Stimulated activated CD4-positive, alpha-beta T cell treated with anti-CD3 and anti-CD28 coated beads, TNF-alpha, amount 100 ng/mL, for 4 hours (primary cell): ENCODE data around the gene AQP9.
"Not testable (repeated sequence)": the region's sequence is repeated elsewhere in the genome, so short reads cannot be mapped to it uniquely, and the experiment has no call there.

Experiments used
- DNase-seq, 3 experiments: peaks; one replicate each; pipeline ENCODE4 v3.0.0-alpha.2; 2020; ENCODE audit warnings: low read depth in 3 of 3

The AQP9 gene, protein sequence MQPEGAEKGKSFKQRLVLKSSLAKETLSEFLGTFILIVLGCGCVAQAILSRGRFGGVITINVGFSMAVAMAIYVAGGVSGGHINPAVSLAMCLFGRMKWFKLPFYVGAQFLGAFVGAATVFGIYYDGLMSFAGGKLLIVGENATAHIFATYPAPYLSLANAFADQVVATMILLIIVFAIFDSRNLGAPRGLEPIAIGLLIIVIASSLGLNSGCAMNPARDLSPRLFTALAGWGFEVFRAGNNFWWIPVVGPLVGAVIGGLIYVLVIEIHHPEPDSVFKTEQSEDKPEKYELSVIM

DNA sequence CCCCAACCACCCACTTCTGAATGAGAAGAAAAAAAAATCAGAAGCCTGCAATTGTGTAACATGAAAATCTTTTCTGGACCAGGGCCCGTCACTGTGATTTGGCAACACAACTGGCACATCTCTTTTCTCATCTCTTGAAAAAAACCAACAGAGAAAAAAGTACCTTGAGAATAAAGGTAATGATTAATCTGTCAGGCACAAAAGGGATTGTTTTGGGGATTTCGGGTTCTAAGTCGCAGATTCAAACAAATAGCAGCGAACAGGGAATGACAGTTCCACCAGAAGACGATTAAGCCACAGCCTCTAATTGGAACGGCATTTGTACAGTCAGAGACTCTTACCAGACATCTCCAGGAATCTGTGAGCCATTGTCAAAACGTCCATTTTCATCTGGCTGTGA is at the start of gene AQP9:
Gene AQP9, plus strand, starts transcription at position 276 of the 400 bp plus-strand sequence. CDS start 185 bp downstream, outside the sequence.
- DNase-seq: no peak

DNA sequence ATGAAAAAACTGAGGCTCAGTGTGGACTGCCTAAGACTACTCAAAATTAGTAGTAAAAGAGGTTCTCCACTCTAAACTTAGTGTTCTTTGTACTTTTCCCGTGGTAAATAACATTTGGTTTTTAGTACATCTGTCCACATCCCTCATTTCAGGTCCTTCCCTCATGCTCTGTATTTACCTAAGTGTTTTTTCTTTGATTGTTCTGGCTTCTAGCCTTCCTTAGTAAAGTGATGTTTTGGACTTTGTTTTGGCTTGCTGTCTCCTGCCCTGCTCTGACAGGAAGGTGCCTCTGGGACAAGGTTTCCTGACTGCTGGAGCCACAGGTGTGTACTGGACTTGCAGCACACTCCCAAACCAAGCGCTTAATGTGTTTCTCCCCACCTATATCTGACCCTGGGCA is 42.8 kb upstream of the AQP9 start:
- DNase-seq: no peak

DNA sequence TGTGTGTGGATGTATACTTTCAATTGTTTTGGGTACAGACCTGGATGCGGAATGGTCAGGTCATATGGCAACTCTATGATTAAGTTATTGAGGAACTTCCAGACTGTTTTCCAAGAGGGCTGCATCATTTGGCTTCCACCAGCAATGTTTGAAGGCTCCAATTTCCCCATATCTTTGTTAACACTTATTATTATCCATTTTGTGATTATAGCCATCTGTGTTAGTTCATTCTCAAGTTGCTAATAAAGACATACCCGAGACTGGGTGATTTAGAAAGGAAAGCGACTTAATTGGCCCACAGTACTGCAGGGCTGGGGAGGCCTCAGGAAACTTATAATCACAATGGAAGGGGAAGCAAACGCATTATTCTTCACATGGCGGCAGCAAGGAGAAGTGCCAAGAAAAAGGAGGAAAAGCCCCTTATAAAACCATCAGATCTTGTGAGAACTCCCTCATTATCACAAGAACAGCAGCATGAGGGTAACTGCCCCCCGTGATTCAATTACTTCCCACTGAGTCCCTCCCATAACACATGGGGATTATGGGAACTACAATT is 41.6 kb upstream of the AQP9 start:
- no peak for DNase-seq

DNA sequence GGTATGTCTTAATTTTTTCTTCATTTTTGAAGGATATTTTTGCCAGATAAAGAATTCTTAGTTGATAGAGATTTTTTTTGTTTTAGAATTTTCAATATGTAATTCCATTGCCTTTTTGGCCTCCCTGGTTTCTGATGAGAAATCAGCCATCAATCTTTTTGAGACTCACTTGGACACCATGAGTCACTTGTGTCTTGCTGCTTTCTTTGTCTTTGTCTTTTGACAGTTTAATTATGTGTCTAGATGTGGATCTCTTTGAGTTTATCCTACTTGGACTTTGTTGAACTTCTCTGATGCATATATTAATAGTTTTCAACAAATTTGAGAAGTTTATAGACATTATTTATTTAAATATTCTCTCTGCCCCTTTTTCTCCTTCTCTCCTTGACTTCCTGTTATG is 34.7 kb upstream of the AQP9 start:
- no peak for DNase-seq

DNA sequence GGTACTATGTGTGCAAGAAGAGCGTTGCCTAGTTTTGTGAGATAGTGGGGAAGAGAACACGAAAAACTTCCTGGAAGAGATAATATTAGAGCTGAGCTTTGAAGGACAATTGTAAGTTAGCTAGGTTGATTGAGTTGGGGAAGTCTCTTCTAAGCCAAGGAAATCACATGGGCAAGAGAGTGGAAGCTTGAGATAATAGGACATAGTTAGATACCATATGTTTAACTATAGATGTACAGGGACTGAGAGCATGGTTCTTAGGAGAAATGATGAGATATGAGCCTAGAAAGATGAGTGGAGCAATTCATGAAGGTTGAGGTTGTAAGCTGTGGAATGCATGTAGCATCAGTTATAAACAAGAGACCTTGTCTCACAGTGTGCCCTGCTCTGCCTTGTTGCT is 30.1 kb upstream of the AQP9 start:
- no peak for DNase-seq

DNA sequence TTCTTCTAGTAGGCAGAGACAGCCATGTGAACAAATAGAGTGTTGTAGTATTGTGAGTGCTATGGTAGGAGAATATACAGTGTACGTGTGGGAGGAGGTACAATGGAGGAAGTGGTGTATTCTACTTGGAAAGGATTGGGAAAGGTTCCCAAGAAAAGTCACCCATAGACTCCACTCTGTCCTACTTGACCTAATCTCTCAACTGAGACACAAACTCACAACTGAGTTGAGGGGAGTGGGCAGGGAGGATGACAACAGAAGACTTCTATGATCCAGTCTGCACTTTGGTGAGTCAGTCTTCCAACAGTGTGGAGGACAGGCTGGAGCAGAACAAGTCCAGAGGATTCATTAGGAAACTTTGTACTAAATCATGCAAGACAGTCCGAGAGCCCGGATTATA is 28.8 kb upstream of the AQP9 start:
- no peak for DNase-seq

DNA sequence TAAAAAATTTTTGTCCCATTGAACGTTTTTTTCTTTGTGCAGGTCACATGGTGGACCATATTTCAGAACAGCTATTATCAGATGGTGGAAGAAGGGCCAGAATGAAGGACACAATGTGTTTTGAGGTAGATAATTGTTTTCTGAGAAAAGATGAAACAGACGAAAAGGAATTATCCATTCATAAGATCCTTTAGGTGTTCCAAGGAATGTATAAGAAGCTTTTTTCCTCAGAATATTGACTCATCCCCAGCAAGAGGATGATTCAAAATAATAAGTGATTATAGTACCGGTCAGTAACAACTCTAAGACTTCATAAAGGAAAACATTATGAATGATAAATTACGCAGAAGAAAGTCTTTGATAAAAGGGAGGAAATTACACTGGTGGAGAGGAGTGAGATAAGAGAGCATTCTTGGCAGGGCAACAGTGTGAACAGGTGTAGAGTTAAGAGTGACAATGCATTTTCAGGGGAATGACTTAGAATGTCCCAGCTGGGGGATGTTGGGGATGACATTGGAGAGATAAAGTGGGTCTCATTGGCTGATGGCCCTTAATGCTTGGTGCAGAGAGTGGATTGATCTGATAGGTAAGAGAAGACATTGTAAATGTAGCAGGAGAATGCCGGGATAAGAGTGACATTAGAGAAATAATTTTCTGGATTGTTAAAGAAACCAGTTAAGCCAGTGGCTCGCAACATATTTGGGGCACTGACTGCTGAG is 27.0 kb upstream of the AQP9 start:
- no peak for DNase-seq

DNA sequence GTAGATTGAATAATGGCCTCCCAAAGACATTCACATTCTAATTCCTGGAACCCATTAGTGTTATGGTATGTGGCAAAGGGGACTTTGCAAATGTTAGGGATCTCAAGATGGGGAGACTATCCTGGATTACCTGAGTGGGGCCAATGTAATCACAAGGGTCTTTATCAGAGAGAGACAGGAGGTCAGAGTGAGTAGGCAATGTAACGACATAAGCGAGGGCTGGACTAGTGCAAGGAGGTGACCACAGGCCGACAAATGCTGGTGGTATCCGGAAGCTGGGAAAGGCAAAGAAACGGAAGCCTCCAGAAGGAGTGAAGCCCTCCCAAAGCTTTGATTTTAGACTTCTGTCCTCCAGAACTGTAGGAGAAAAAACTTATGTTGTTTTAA is 26.5 kb upstream of the AQP9 start:
- DNase-seq: no peak

DNA sequence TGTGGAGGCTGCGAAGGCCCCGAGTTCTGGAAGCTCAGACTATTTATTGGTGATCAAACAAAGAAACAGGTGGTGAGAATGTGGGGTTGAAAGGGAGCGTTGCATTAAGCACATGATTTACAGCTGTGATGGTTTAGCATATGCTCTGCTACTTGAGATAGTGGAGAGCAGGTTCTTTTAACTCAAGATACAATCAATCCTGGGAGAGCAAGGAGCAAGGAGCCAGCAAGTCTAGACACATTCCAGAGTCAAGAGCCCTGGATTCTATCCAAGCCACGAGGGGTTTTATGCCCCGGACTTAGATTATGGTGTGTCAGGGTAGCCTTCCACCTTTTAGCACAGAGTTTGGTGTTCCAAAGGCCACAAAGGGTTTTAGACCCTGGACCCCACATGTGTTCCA is 24.8 kb upstream of the AQP9 start:
- not testable (repeated sequence) for DNase-seq

DNA sequence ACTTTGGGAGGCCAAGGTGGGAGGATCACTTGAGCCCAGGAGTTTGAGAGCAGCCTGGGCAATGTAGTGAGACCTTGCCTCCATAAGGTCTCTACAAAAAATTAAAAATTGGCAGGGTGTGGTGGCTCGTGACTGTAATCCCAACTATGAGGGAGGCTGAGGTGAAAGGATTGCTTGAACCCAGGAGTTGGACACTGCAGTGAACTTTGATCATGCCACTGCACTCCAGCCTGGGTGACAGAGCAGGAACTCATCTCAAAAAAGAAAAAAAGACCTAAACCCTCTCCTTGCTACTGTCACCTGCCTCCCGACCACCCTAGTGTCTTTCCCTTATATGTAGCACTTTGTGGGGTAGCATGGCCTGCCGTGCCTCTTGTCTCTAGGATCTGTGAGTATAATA is 23.8 kb upstream of the AQP9 start:
- no peak for DNase-seq

DNA sequence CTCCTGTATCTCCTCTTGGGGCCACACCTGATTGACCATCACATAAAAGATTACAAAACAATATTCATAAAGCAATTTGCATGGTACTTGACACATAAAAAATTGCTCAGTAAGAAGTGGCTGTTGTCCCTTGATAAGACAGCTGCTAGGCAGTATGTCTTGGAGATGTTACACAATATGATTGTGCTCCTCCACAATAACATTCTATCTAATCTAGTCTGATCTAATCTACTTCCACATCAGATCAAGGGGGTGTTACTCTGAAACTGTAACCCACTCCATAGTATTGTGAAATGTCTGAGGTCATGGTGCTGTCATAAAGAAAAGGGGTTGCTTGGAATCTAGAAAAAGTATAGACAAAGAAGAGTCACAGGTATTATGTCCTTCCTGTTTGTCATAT is 23.4 kb upstream of the AQP9 start:
- no peak for DNase-seq

DNA sequence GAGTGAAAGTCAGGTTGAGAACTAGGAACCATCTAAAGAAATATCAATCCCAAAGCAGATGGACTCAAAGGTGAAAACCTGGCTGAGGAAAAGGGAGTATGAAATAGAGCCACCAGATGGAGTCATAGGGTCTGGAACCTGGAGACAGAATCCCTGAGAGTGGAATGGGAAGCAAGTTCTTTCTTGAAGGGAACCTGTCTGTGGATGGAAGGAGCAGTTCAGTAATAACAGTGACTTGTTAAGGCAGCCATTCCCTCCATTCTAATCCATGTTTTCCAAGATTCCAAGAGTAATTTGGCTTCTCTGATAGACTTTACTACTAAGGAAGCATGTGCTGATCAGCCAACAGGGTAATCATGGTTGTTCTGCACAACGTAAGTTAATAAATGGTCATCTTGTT is 22.5 kb upstream of the AQP9 start:
- no peak for DNase-seq

DNA sequence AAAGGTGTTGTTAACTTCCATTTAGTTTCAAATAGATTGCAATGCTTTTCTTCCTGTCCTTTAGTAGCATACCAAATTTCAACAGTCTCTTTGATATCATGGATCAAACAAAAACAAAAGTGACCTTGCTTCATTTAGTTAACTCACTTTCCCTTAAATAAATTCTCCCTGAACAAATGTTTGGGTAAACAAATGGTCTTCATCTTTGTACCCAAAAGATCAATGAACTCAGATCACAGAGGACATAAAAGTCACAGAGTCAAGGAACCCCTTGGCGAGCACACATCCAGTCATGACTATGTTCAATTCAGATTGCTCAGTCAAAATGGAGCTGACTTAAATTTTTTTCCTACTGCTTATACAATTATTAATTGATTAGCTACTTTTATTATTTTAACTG is 20.6 kb upstream of the AQP9 start:
- no peak for DNase-seq

DNA sequence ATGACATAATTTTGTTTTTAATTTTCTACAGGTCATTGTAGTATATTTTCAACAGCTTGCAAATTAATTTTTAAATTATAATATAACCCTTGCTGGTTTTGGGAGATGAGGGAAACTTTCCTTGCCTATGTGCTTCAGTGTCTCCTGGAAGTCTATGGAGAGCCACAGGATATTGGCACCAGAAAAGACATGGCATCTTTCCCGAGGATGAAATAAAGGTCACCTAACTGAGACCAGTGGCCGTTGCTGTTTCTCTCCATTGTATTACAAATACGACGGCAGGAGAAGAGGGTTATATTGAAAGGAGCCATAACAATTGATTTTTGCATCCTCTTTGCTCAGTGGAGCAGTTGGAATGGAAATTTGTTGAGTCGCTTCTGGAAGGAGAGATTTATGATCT is 19.9 kb upstream of the AQP9 start:
- DNase-seq: no peak

DNA sequence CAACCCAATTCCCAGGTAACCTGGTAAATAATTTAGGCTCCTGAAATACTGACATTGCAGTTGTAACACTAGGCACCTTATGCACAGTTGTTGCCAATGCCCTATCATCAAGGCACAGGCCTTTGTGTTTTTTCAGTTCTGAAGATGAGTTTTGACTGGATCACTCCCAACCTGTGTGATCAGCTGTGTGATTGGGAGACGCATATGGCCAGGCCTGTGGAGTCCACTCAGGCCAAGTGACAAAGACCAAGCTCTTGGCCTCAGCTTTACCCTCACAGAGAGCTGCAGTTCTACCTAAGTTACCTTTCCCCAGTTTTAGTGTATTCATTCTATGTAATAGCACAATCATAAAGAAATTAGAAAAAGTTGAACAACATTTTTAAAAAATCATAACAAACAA is 19.2 kb upstream of the AQP9 start:
- no peak for DNase-seq

DNA sequence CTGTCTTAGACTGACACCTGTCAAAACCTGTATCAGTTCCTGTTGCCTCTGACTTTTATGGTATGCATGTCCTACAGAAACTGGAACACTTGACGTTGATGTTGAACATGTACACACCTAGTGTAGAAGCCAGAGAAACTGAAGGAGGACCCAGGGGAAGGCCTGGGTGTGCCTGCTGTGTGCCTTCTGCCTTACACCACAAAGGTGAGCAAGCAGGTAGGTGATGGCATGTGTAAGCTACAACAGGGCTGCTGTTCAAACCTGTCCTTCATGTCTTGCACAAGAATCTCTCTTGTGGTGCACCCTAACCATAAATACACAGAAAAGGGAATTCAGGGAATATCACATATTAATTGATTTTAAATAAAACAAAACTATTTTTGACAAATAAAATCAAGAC is 13.6 kb upstream of the AQP9 start:
- no peak for DNase-seq

DNA sequence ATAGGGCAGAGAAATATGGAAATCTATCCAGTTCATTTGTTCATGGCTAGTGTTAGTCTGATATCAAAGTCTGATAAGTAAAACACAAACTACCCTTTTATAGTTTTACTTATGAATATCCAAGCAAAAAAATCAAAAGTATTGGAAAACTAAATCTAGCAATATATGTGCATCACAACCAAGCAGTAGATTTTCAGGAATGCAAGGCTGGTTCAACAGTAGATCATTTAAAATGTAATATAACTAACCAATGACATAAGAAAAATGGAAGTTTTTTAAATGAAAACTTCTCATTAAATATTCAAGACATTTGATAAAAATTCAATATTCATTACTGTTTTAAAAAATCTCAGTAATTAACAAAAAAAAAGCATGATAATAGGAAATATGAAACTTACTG is 12.8 kb upstream of the AQP9 start:
- DNase-seq: no peak

DNA sequence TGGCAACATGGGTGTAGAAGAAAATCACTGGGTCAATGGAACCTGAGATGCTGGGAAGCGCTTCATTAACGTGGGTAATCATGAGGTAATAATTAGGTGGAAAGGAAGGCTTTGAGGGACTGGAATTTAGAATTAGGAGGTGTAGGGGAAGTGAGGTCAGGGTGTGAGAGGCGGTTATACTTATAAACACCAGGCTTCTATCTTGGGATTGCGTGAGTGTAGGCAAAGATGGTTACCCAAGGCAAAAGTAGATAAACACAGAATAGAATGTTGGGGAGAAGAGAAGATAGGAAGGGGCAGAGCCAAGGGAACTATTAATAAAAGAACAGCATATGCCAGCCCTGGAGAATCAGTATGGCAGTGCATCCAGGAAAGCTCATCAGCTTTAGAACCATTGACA is 3.3 kb upstream of the AQP9 start:
- DNase-seq: no peak

DNA sequence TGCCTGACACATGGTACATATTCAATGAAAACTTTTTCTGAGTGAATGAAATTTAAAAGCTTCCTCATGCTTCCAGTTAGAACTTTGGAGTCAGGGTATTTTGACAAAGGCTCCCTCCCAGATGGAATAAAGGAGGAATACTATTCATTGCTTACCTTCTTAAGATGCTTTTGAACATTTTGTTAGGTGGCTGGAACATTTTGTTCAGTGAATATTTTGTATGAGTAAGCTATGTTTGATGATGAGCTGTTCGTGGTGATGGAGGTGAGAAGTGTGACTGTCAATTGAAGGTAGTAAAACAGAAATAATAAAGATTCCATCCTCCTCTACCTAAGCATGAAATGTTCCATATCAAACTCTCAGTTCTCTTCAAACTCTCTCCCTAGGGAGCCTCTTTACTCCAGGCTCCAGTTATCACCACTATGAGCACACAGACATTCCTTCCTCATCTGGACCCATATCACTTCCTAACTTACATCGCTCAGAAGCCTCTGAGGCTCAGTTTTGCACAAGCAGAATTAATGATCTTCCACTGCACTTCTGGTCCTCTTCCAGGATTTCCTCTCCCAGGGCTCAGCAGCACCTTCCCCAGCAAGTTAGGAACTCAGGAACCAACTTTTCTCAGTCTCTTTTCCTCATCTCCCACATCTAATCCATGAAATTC is 2.5 kb upstream of the AQP9 start:
- DNase-seq: no peak

DNA sequence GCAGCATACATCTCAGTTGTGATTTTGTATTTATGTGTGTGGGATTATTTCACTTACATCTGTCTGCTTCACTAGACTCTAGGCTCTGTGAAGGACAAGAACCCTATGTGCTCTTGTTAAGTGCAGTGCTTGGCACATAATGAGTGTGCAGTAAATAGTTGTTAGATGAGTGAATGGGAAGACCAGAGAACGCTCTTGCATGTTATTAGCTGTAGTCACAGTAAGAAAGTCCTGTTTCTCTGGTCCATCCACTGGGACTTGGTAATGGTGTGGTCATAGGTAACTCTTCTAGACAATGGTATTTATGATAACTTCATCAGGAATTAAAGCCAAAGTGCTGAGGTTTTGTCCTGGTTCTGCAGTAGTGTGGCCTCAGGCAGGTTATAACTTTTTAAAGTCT is 1.4 kb upstream of the AQP9 start:
- DNase-seq: no peak

DNA sequence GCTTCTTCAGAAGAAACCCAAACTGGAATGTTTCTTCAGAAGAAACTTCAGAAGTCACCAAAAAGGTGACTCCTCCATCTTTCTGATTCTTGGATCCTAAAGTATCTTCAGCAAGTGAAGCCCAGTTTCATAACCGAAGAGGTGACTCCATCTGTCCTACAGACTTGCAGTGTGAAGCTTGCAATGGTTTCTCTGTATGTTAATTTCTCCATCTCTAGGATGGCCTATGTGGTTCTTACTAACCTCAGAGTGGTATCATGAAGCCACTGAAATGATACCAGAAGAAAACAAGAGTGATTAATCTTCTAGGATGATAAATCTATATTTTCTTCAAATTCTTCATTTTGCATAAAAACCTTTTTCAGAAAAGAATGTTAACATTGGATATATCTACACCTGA is 495 bp upstream of the AQP9 start:
- DNase-seq: no peak

DNA sequence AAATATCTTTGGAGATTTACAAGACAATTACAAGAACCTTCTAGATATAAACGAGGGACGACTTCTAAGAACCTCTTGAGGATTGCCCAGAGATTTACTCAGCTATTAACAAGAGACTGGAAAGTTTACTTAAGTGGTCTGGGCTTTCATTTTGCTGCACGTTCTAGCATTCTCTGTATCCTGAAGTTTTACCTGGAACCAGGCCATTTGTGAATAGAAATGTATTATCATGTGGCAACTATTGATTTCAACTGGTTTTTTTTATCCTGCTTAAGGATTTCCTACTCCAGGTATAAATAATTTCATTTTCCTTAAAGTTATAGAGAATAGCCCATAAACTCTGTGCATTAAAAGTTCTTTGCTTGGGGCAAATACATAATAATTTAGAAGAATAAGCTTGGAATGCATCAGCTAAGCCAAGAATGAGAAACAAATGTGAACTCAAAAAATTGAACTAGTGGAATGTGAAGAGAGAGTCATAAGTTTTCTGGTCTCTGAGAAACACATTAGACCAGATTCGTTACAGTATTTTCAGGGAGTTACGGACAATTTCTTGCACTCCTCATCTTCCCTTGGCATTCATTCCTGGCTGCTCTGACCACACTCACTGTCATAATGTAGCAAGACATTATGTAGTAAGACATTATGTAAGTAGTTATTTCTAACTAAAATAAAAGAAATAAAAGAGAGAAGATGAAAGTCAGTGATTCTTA is 1.3 kb downstream of the AQP9 start:
- DNase-seq: no peak
